H1 (cell line): ENCODE measurements around the gene ACTA2. TPM values are rescaled to one million over a fixed set of nuclear protein-coding genes. Genes with fewer than 3 reads are reported as not detected.

Source experiments
- CTCF ChIA-PET: fragments of 300-600 bp; sonication (Branson Sonifier 250); formaldehyde crosslinking; loops from one replicate; lab custom pipeline; 2021; ENCODE audit not compliant: partially characterized antibody; lab: Charles Lee
- POLR2A ChIA-PET: fragments of 300-600 bp; sonication (Branson Sonifier 250); formaldehyde crosslinking; loops from one replicate; lab custom pipeline; 2021; ENCODE audit warnings: inconsistent platforms; ENCODE audit not compliant: partially characterized antibody; lab: Charles Lee
- DNase-seq, 2 experiments: peaks; one replicate each; pipeline versions ENCODE4 v3.0.0 to v3.0.0-alpha.2; 2010 to 2022; ENCODE audit warnings: low spot score in 2 of 2, low read depth in 1 of 2, mixed read lengths in 1 of 2
- FAIRE-seq: peaks from 2 replicates; lab custom pipeline; 2011; peaks lifted over from hg19 to GRCh38; lab: Jason Lieb, UNC
- H2AFZ ChIP-seq: 2 replicates; pipeline ENCODE4 v1.8.1; 2012; ENCODE audit warnings: low read length, inconsistent platforms
- H2AK5ac ChIP-seq: 2 replicates; pipeline ENCODE4 v1.6.1; 2013; ENCODE audit warnings: low read depth, low read length
- H2BK120ac ChIP-seq: replicated peaks from 2 replicates; pipeline ENCODE3; 2013; ENCODE audit warnings: low read depth, low read length, inconsistent platforms
- H2BK12ac ChIP-seq: 2 replicates; pipeline ENCODE4 v1.6.1; 2013; ENCODE audit warnings: low read depth, low read length
- H2BK15ac ChIP-seq: 2 replicates; pipeline ENCODE4 v1.6.1; 2013; ENCODE audit warnings: low read length
- H2BK20ac ChIP-seq: 2 replicates; pipeline ENCODE4 v1.6.1; 2013; ENCODE audit warnings: low read length
- H2BK5ac ChIP-seq: 2 replicates; pipeline ENCODE4 v1.6.1; 2013; ENCODE audit warnings: low read depth, low read length
- H3K14ac ChIP-seq: 2 replicates; pipeline ENCODE4 v1.6.1; 2013; ENCODE audit warnings: inconsistent platforms; ENCODE audit not compliant: insufficient read length
- H3K18ac ChIP-seq: 2 replicates; pipeline ENCODE4 v1.6.1; 2013; ENCODE audit warnings: low read length; ENCODE audit errors: extremely low read depth
- H3K23ac ChIP-seq: 2 replicates; pipeline ENCODE4 v1.6.1; 2013; ENCODE audit warnings: inconsistent platforms; ENCODE audit not compliant: insufficient read length
- H3K23me2 ChIP-seq: 2 replicates; pipeline ENCODE4 v1.6.1; 2013; ENCODE audit warnings: low read depth, low read length
- H3K27ac ChIP-seq: 2 replicates; pipeline ENCODE4 v1.6.1; 2011; ENCODE audit warnings: low read depth, low read length, inconsistent platforms
- H3K27me3 ChIP-seq, 4 experiments: replicated peaks in 1 of 4; 1 replicate in 1 of 4; 2 replicates in 3 of 4; pipeline versions ENCODE4 v1.6.1 to v1.8.1; 2011 to 2013; ENCODE audit warnings: low read length in 3 of 4, mild to moderate bottlenecking in 3 of 4, inconsistent platforms in 2 of 4, mixed read lengths in 2 of 4, moderate library complexity in 1 of 4; ENCODE audit not compliant: control insufficient read depth in 3 of 4, insufficient read depth in 3 of 4; ENCODE audit errors: extremely low read depth in 1 of 4
- H3K36me3 ChIP-seq, 4 experiments: 2 replicates each; pipeline versions ENCODE4 v1.6.1 to v1.8.1; 2011 to 2013; ENCODE audit warnings: mild to moderate bottlenecking in 4 of 4, low read length in 3 of 4, moderate library complexity in 2 of 4, control low read depth in 1 of 4, inconsistent platforms in 1 of 4; ENCODE audit not compliant: insufficient read depth in 4 of 4, control insufficient read depth in 2 of 4
- H3K4ac ChIP-seq: replicated peaks from 2 replicates; pipeline ENCODE3; 2013; ENCODE audit warnings: low read length, low read depth, mixed read lengths, inconsistent platforms; ENCODE audit not compliant: insufficient read length
- H3K4me1 ChIP-seq, 4 experiments: replicated peaks in 1 of 4; 1 replicate in 1 of 4; 2 replicates in 3 of 4; pipeline versions ENCODE4 v1.6.1 to v1.8.1; 2011 to 2013; ENCODE audit warnings: low read length in 3 of 4, inconsistent platforms in 2 of 4, mixed read lengths in 1 of 4; ENCODE audit not compliant: insufficient read depth in 4 of 4, control insufficient read depth in 3 of 4
- H3K4me2 ChIP-seq, 2 experiments: 2 replicates each; pipeline versions ENCODE4 v1.6.1 to v1.8.1; 2011 to 2013; ENCODE audit warnings: low read depth in 2 of 2, low read length in 2 of 2, control low read depth in 1 of 2, inconsistent platforms in 1 of 2, mild to moderate bottlenecking in 1 of 2; ENCODE audit not compliant: insufficient read depth in 1 of 2
- H3K4me3 ChIP-seq, 4 experiments: fragments of 200-600, 300-600 bp in 1 of 4; sonication (generic), shearing (Covaris generic), sonication (Bioruptor Twin) in 1 of 4; 2 replicates each; pipeline versions ENCODE4 v1.5.1 to v1.8.1; 2011 to 2016; ENCODE audit warnings: low read length in 4 of 4, low read depth in 3 of 4, control low read depth in 2 of 4, inconsistent platforms in 2 of 4, mild to moderate bottlenecking in 2 of 4, mixed read lengths in 1 of 4, moderate library complexity in 1 of 4; ENCODE audit not compliant: insufficient read depth in 2 of 4; ENCODE audit errors: extremely low read depth in 1 of 4
- H3K56ac ChIP-seq: replicated peaks from 2 replicates; pipeline ENCODE3; 2013; ENCODE audit warnings: low read depth, mild to moderate bottlenecking, mixed read lengths, low read length, inconsistent platforms; ENCODE audit not compliant: insufficient read length
- H3K79me1 ChIP-seq: 2 replicates; pipeline ENCODE4 v1.6.1; 2013; ENCODE audit warnings: low read depth, low read length, control low read depth
- H3K79me2 ChIP-seq, 2 experiments: 2 replicates each; pipeline versions ENCODE4 v1.6.1 to v1.8.1; 2012 to 2013; ENCODE audit warnings: low read length in 2 of 2, mild to moderate bottlenecking in 2 of 2, inconsistent platforms in 1 of 2; ENCODE audit not compliant: insufficient read depth in 2 of 2, control insufficient read depth in 1 of 2
- H3K9ac ChIP-seq, 4 experiments: replicated peaks in 1 of 4; 1 replicate in 1 of 4; 2 replicates in 3 of 4; pipeline versions ENCODE4 v1.6.1 to v1.8.1; 2011 to 2013; ENCODE audit warnings: low read depth in 3 of 4, low read length in 3 of 4, control low read depth in 2 of 4, mild to moderate bottlenecking in 2 of 4, moderate library complexity in 2 of 4, inconsistent platforms in 1 of 4; ENCODE audit errors: extremely low read depth in 1 of 4
- H3K9me3 ChIP-seq, 2 experiments: 2 replicates each; pipeline versions ENCODE4 v1.6.1 to v1.8.1; 2012 to 2013; ENCODE audit warnings: mild to moderate bottlenecking in 2 of 2, moderate library complexity in 2 of 2, control low read depth in 1 of 2, inconsistent platforms in 1 of 2, low read depth in 1 of 2, low read length in 1 of 2, mixed read lengths in 1 of 2; ENCODE audit not compliant: insufficient read depth in 2 of 2
- H4K20me1 ChIP-seq, 2 experiments: replicated peaks in 1 of 2; 2 replicates each; pipeline versions ENCODE3 to v1.8.1; 2011 to 2013; ENCODE audit warnings: inconsistent platforms in 2 of 2, low read length in 2 of 2, mild to moderate bottlenecking in 1 of 2; ENCODE audit not compliant: insufficient read depth in 2 of 2, control insufficient read depth in 1 of 2
- H4K5ac ChIP-seq: 2 replicates; pipeline ENCODE4 v1.6.1; 2013; ENCODE audit warnings: low read length, low read depth, mixed read lengths, inconsistent platforms; ENCODE audit not compliant: insufficient read length
- H4K8ac ChIP-seq: 2 replicates; pipeline ENCODE4 v1.8.0; 2013; ENCODE audit warnings: mild to moderate bottlenecking, moderate library complexity, low read length, inconsistent platforms; ENCODE audit not compliant: insufficient read depth; ENCODE audit errors: extremely low read depth
- H4K91ac ChIP-seq: replicated peaks from 2 replicates; pipeline ENCODE3; 2013; ENCODE audit warnings: low read length, mixed read lengths, inconsistent platforms; ENCODE audit not compliant: insufficient read length
- CHD2 ChIP-seq: IDR thresholded peaks from 2 replicates; pipeline ENCODE4 v1.6.1; 2012; ENCODE audit warnings: low read length, improper control_type of control experiment
- EGR1 ChIP-seq: IDR thresholded peaks from 2 replicates; pipeline ENCODE4 v1.6.1; 2011; ENCODE audit warnings: low read depth, low read length, borderline replicate concordance
- HDAC2 ChIP-seq, 2 experiments: fragments of 300-600 bp in 1 of 2; sonication (generic) in 1 of 2; IDR thresholded peaks; 2 replicates each; pipeline ENCODE4 v1.6.1; 2011 to 2012; ENCODE audit warnings: low read depth in 2 of 2, low read length in 2 of 2, mild to moderate bottlenecking in 2 of 2, moderate library complexity in 2 of 2, borderline replicate concordance in 1 of 2, inconsistent platforms in 1 of 2
- KDM1A ChIP-seq: fragments of 200-600, 300-600 bp; sonication (generic); IDR thresholded peaks from 2 replicates; pipeline ENCODE4 v1.7.1; 2016; ENCODE audit warnings: mild to moderate bottlenecking, low read length, borderline replicate concordance
- NANOG ChIP-seq: IDR thresholded peaks from 2 replicates; pipeline ENCODE4 v1.6.1; 2011; ENCODE audit warnings: low read length, low read depth, mild to moderate bottlenecking, inconsistent platforms; ENCODE audit not compliant: insufficient read depth, poor library complexity, severe bottlenecking
- POLR2AphosphoS5 ChIP-seq: IDR thresholded peaks from 2 replicates; pipeline ENCODE4 v1.6.1; 2011; ENCODE audit warnings: low read depth, low read length
- SRF ChIP-seq: IDR thresholded peaks from 2 replicates; pipeline ENCODE4 v1.6.1; 2011; ENCODE audit warnings: mild to moderate bottlenecking, low read depth, low read length, moderate library complexity
- SUZ12 ChIP-seq: fragments of 200-600 bp; sonication (generic); IDR thresholded peaks from 2 replicates; pipeline ENCODE4 v1.6.1; 2012; ENCODE audit warnings: mild to moderate bottlenecking, inconsistent platforms, low read length, moderate library complexity, mixed read lengths
- whole genome bisulfite sequencing, 2 experiments: shearing (Covaris generic) in 1 of 2; methylation state at CpG; one replicate each; pipeline versions ENCODE4 v1.1.6 to v1.1.7; 2013 to 2015; ENCODE audit warnings: low lambda C conversion rate in 2 of 2, mixed read lengths in 2 of 2, inconsistent platforms in 1 of 2, low coverage in 1 of 2, missing lambda C conversion rate in 1 of 2; ENCODE audit not compliant: insufficient replicate concordance in 2 of 2, insufficient coverage in 1 of 2, insufficient read length in 1 of 2; ENCODE audit errors: extremely low coverage in 1 of 2, missing lambda C conversion rate in 1 of 2; 5-methylcytosine and 5-hydroxymethylcytosine counted together
- polyA plus RNA-seq, 7 experiments: library from polyadenylated mRNA; depleted of rRNA in 3 of 7; stranded (reverse) in 5 of 7; unstranded in 2 of 7; fragments of >200 nt in 5 of 7; fragments of 200-250 nt in 2 of 7; gene quantifications; 1 replicate in 5 of 7; 2 replicates in 1 of 7; 4 replicates in 1 of 7; pipeline versions ENCODE4 v1.2.1 to v1.2.3, GENCODE V29; 2011 to 2013; ENCODE audit warnings: missing spikeins in 2 of 7, mixed read lengths in 2 of 7
- total RNA-seq: library from RNA; stranded (reverse); fragmentation: NEBNext Ultra II Directional; extraction: Animal tissue kit (Norgen Biotek cat#: 25700); gene quantifications from 2 replicates; pipeline ENCODE4 v1.2.1, GENCODE V29; 2021
- TF ChIP-seq, protein P1 (sequence below): IDR thresholded peaks from 2 replicates; pipeline ENCODE4 v1.6.1; 2012; ENCODE audit warnings: low read length, inconsistent platforms
- TF ChIP-seq, protein P2 (sequence below): IDR thresholded peaks from 2 replicates; pipeline ENCODE4 v1.6.1; 2011; ENCODE audit warnings: low read length, improper control_type of control experiment
- TF ChIP-seq, protein P3 (sequence below): IDR thresholded peaks from 2 replicates; pipeline ENCODE4 v1.6.1; 2011; ENCODE audit warnings: low read depth, mild to moderate bottlenecking, low read length; ENCODE audit not compliant: insufficient read depth

Gene ACTA2
- total and polyA plus RNA-seq, 2 of the 8 experiments (the other 6 are each of a cell fraction or from before 2014, with no cell fraction given) = 3.5 to 8.9 TPM

DNA sequence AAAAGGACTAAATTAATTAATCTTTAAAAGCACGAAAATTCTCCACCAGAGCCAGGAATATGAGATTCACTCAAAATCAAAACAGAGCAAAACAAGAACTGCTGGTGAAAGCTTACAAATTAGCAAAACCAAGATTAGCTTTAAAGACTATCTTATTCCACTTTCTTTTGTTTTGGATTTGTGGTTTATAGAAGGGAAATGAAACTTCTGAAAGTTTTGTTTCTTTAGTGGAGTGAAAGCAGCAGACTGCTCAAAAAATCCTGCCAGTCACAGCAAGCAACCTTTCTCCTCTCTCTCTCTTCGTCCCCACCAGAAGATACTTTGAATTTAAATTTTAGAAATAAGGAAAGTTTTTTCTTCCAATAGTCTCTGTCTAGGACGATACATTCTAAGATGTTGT lies 7.8 kb downstream of the ACTA2 start:
- no peak overlapping the region for H4K8ac ChIP-seq
- no peak overlapping the region for H3K14ac ChIP-seq
- no peak overlapping the region for H2BK15ac ChIP-seq
- no peak overlapping the region for H3K23ac ChIP-seq
- H2AK5ac ChIP-seq = no peak overlapping the region
- H3K9ac ChIP-seq = no peak overlapping the region
- no peak overlapping the region for H3K18ac ChIP-seq
- ChIA-PET POLR2A (no interaction called here), CTCF (interaction anchor here (0.5 to 3.1 kb wide), 8 partner anchors 9 to 268 kb away, joined by 3 to 10 read pairs (median 4); partner anchors contain the start of gene FAS)
- H3K4me2 ChIP-seq = no peak overlapping the region
- H3K4me1 ChIP-seq = no peaks in the 10 kb centered on the region
- no peak overlapping the region for H3K4ac ChIP-seq
- no peak overlapping the region for H2AFZ ChIP-seq
- no peak overlapping the region for H2BK20ac ChIP-seq
- 96% methylated on average over 3 of the region's 3 CpGs; no CpG with 5 or more reads in 1 of the 2 experiments for WGBS, 2 experiments
- H3K27me3 ChIP-seq = no peaks in the 10 kb centered on the region
- H3K23me2 ChIP-seq = no peaks in the 10 kb centered on the region
- no peak for FAIRE-seq
- no peaks in the 10 kb centered on the region for H3K79me2 ChIP-seq
- H3K79me1 ChIP-seq = no peaks in the 10 kb centered on the region
- no peak overlapping the region for H2BK12ac ChIP-seq
- H3K27ac ChIP-seq = no peak overlapping the region
- no peaks in the 10 kb centered on the region for H3K36me3 ChIP-seq
- no peak overlapping the region for H2BK120ac ChIP-seq
- no peaks in the 10 kb centered on the region for H3K9me3 ChIP-seq
- H3K56ac ChIP-seq = no peak overlapping the region
- no peaks in the 10 kb centered on the region for H4K20me1 ChIP-seq
- H3K4me3 ChIP-seq = no peak overlapping the region
- no peak overlapping the region for H2BK5ac ChIP-seq
- no peak for DNase-seq
- H4K5ac ChIP-seq = no peak overlapping the region
- no peak overlapping the region for H4K91ac ChIP-seq
- TF ChIP-seq, protein P1, sequence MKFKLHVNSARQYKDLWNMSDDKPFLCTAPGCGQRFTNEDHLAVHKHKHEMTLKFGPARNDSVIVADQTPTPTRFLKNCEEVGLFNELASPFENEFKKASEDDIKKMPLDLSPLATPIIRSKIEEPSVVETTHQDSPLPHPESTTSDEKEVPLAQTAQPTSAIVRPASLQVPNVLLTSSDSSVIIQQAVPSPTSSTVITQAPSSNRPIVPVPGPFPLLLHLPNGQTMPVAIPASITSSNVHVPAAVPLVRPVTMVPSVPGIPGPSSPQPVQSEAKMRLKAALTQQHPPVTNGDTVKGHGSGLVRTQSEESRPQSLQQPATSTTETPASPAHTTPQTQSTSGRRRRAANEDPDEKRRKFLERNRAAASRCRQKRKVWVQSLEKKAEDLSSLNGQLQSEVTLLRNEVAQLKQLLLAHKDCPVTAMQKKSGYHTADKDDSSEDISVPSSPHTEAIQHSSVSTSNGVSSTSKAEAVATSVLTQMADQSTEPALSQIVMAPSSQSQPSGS = no peak
- TF ChIP-seq POLR2AphosphoS5 = no peak
- no peak for TF ChIP-seq EGR1
- TF ChIP-seq CHD2 = no peak
- TF ChIP-seq, protein P2, sequence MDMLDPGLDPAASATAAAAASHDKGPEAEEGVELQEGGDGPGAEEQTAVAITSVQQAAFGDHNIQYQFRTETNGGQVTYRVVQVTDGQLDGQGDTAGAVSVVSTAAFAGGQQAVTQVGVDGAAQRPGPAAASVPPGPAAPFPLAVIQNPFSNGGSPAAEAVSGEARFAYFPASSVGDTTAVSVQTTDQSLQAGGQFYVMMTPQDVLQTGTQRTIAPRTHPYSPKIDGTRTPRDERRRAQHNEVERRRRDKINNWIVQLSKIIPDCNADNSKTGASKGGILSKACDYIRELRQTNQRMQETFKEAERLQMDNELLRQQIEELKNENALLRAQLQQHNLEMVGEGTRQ = no peak
- TF ChIP-seq KDM1A = no peak
- TF ChIP-seq SUZ12 = no peak
- no peak for TF ChIP-seq SRF
- no peak for TF ChIP-seq HDAC2 (IDR thresholded peaks at IDR 0.05; ENCODE audit: borderline replicate concordance in 1 of 2, low read depth in 2 of 2, low read length in 2 of 2)
- TF ChIP-seq NANOG = no peak
- TF ChIP-seq, protein P3, sequence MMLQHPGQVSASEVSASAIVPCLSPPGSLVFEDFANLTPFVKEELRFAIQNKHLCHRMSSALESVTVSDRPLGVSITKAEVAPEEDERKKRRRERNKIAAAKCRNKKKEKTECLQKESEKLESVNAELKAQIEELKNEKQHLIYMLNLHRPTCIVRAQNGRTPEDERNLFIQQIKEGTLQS = no peak
